ENCODE data around the gene PRRT2.

DNA sequence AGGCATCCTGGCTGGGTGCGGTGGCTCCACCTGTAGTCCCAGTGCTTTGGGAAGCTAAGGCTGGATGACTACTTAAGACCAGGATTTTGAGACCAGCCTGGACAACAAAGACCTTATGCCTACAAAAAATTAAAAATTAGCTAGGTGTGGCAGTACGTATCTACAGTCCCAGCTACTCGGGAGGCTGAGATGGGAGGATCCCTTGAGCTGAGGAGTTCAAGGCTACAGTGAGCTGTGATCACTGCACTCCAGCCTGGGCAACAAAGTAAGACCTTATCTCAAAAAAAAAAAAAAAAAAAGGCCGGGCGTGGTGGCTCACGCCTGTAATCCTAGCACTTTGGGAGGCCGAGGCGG, 14.3 kb downstream of the PRRT2 start:
- TF ChIP-seq, protein P1, sequence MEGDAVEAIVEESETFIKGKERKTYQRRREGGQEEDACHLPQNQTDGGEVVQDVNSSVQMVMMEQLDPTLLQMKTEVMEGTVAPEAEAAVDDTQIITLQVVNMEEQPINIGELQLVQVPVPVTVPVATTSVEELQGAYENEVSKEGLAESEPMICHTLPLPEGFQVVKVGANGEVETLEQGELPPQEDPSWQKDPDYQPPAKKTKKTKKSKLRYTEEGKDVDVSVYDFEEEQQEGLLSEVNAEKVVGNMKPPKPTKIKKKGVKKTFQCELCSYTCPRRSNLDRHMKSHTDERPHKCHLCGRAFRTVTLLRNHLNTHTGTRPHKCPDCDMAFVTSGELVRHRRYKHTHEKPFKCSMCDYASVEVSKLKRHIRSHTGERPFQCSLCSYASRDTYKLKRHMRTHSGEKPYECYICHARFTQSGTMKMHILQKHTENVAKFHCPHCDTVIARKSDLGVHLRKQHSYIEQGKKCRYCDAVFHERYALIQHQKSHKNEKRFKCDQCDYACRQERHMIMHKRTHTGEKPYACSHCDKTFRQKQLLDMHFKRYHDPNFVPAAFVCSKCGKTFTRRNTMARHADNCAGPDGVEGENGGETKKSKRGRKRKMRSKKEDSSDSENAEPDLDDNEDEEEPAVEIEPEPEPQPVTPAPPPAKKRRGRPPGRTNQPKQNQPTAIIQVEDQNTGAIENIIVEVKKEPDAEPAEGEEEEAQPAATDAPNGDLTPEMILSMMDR (IDR thresholded peaks at IDR 0.05) = no peak
- TF ChIP-seq ZFX (IDR thresholded peaks at IDR 0.05; ENCODE audit: borderline replicate concordance) = no peak

All from 22Rv1 (cell line).